ENCODE results near the gene PEX5. TPM values are rescaled to one million over a fixed set of nuclear protein-coding genes. Genes with fewer than 3 reads are reported as not detected.

Gene PEX5
- total RNA-seq, 1 experiment from 2014 or later, result 25.9 TPM

DNA sequence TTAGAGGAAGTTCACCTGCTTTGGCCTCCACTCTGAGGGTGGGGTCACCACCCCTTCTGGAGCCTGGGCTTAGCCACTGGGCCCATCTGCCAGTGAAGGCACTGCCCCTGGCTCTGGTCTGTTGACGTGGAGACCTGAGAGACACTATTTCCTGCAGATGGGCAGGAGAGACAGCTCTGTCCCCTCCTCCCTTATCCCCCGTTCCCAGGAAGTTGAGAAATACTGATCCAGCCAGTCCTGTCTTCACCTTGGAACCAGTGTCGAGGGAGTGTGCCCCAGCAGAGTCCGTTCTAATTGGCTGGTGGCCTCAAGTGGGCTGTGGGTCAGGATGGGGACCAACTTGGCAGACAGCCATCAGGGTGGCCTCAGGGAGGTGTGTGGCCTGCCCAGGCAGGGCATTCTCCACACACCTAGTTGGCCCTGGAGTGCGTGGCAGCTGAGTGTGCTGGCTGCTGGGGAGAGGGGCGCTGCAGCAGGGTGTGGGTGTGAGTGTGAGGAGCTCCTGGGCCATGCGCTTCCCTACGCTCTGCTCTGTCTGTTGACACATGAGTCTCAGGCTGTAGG lies 33.9 kb upstream of the PEX5 start:
- Histone ChIP-seq H3K27me3 (ENCODE audit: low read length) (no peaks in the 10 kb centered on the region), H2AFZ (ENCODE audit: low read length) (no peak overlapping the region), H3K36me3 (ENCODE audit: insufficient read depth, low read length) (no peaks in the 10 kb centered on the region), H4K20me1 (ENCODE audit: insufficient read depth, low read depth, low read length) (no peaks in the 10 kb centered on the region), H3K9me3 (ENCODE audit: low read length) (no peaks in the 10 kb centered on the region), H3K4me1 (ENCODE audit: low read length) (no peaks in the 10 kb centered on the region), H3K4me2 (ENCODE audit: low read depth, low read length, poor library complexity, severe bottlenecking) (no peak overlapping the region), H3K4me3 (ENCODE audit: low read length) (no peak overlapping the region), H3K27ac (ENCODE audit: low read length) (no peak overlapping the region), H3K9me2 (replicated peaks; ENCODE audit: insufficient read depth, low read length) (no peaks in the 10 kb centered on the region), H3K79me2 (ENCODE audit: low read length) (no peaks in the 10 kb centered on the region), H3K9ac (ENCODE audit: low read length) (no peak overlapping the region)
- no peak for DNase-seq

DNA sequence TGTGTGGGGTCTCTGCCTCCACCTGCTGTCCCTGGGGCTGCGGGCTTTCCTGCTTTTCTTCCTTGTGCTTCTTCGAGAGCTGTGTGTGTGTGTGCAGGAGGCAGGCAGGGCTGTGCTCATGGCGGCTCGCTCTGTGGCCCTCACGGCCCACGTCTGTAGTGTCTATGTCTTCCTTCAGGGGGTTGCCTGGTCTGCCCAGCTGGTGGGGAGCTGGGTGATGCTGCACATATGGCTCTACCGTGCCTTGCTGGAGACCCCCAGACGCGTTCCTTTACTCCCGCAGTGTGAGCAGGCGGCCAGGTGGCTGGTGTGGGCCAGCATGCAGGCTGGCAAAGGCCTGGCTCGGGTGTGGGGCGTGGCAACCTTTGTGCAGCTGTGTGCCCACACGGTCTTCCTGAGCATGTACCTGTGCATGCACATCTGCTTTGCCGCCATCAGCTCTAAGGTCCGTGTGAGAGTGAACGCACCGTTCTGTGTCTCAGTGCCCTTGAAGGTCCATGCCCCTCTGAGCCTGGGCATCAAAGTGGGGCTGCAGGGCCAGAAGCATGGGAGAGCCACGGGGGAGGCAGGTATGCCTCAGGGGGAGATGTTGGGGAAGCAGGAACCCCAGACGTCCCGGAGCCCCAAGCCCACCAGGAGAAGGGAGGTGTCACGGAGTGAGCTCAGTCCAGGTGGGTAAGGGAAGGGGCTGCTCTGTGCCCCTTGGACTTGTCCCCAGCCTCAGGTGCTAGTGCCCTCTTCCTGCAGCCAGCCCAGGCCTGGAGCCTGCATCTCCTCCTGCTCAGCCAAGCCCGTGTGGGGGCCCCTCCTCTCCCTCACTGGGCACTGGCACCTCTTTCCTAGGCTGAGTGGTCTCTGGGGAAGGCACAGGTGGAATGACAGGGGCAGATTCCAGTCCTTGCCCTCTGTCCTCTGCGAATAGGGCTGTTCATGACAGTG lies 33.0 kb upstream of the PEX5 start:
- H4K20me1 ChIP-seq (ENCODE audit: insufficient read depth, low read depth, low read length), result no peaks in the 10 kb centered on the region
- no peak overlapping the region for H2AFZ ChIP-seq (ENCODE audit: low read length)
- no peak overlapping the region for H3K4me2 ChIP-seq (ENCODE audit: low read depth, low read length, poor library complexity, severe bottlenecking)
- no peaks in the 10 kb centered on the region for H3K36me3 ChIP-seq (ENCODE audit: insufficient read depth, low read length)
- H3K9ac ChIP-seq (ENCODE audit: low read length), result no peak overlapping the region
- no peak for DNase-seq
- no peak overlapping the region for H3K4me3 ChIP-seq (ENCODE audit: low read length)
- no peaks in the 10 kb centered on the region for H3K4me1 ChIP-seq (ENCODE audit: low read length)
- H3K79me2 ChIP-seq (ENCODE audit: low read length), result no peaks in the 10 kb centered on the region
- no peaks in the 10 kb centered on the region for H3K9me2 ChIP-seq (replicated peaks; ENCODE audit: insufficient read depth, low read length)
- no peaks in the 10 kb centered on the region for H3K9me3 ChIP-seq (ENCODE audit: low read length)
- H3K27ac ChIP-seq (ENCODE audit: low read length), result no peak overlapping the region
- no peaks in the 10 kb centered on the region for H3K27me3 ChIP-seq (ENCODE audit: low read length)

DNA sequence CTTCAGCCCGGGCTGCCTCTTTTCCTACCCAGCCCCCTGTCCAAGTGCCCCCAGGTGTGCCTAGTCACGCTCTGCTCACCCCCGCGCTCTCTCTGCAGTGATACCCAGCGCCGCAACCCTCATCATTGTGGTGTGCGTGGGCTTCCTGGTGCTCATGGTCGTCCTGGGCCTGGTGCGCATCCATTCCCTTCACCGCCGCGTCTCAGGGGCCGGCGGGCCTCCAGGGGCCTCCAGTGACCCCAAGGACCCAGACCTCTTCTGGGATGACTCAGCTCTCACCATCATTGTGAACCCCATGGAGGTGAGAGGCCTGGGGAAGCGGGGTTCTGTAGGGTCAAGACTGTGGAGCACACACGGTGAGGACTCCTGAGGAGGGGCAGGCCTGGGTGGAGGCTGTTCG lies 32.1 kb upstream of the PEX5 start:
- no peak overlapping the region for H3K4me2 ChIP-seq (ENCODE audit: low read depth, low read length, poor library complexity, severe bottlenecking)
- no peaks in the 10 kb centered on the region for H4K20me1 ChIP-seq (ENCODE audit: insufficient read depth, low read depth, low read length)
- no peak overlapping the region for H2AFZ ChIP-seq (ENCODE audit: low read length)
- H3K4me3 ChIP-seq (ENCODE audit: low read length), result no peak overlapping the region
- H3K27me3 ChIP-seq (ENCODE audit: low read length), result no peaks in the 10 kb centered on the region
- no peaks in the 10 kb centered on the region for H3K9me2 ChIP-seq (replicated peaks; ENCODE audit: insufficient read depth, low read length)
- no peak overlapping the region for H3K9ac ChIP-seq (ENCODE audit: low read length)
- H3K9me3 ChIP-seq (ENCODE audit: low read length), result no peaks in the 10 kb centered on the region
- no peaks in the 10 kb centered on the region for H3K79me2 ChIP-seq (ENCODE audit: low read length)
- no peaks in the 10 kb centered on the region for H3K4me1 ChIP-seq (ENCODE audit: low read length)
- DNase-seq, result no peak
- H3K36me3 ChIP-seq (ENCODE audit: insufficient read depth, low read length), result no peaks in the 10 kb centered on the region
- no peak overlapping the region for H3K27ac ChIP-seq (ENCODE audit: low read length)

DNA sequence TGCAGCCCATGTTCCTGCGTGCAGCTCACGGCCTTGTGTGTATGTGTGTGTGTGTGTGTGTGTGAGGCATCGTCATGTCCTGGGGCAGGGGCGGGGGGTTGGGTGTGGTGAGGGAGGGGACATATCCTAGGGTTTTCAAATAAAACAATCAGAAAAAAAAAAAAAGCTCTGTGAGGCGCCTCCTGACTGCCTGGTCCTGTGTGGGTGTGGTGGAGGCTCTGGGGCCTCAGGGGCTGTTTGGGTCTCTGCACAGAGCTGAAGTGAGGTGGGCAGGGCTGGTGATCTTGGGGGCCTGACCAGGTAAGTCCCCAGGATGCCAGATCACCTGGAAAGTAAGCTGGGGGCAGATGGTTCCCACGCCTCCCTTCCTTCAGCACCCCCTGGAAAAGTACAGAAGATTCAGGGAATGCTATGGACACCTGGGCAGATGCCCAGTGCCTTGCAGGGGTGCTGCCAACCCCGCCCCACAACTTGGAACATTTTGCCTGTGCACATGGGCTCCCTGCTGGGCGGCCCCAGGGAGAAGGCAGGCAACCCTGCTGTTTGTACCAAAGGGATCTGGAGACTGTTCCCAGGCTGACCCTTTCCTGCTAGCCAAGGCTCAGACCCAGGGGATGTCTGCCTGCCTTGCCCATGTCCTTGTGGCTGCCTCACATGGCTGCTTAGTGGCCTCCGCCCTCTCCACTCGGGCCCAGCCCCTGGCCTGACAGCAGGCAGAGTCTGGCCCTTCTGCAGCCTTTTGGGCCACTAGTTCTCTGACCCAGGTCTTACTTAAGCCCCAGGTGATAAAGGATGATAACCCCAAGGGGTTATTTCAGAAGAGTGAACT lies 30.5 kb upstream of the PEX5 start:
- Histone ChIP-seq H3K9me3 (ENCODE audit: low read length) (no peaks in the 10 kb centered on the region), H3K9ac (ENCODE audit: low read length) (no peak overlapping the region), H2AFZ (ENCODE audit: low read length) (no peak overlapping the region), H3K4me1 (ENCODE audit: low read length) (no peaks in the 10 kb centered on the region), H3K79me2 (ENCODE audit: low read length) (no peaks in the 10 kb centered on the region), H3K36me3 (ENCODE audit: insufficient read depth, low read length) (no peaks in the 10 kb centered on the region), H4K20me1 (ENCODE audit: insufficient read depth, low read depth, low read length) (no peaks in the 10 kb centered on the region), H3K4me3 (ENCODE audit: low read length) (no peak overlapping the region), H3K27me3 (ENCODE audit: low read length) (no peaks in the 10 kb centered on the region), H3K9me2 (replicated peaks; ENCODE audit: insufficient read depth, low read length) (no peaks in the 10 kb centered on the region), H3K27ac (ENCODE audit: low read length) (no peak overlapping the region), H3K4me2 (ENCODE audit: low read depth, low read length, poor library complexity, severe bottlenecking) (no peak overlapping the region)
- no peak for DNase-seq

- Histone ChIP-seq H3K9me3 (ENCODE audit: low read length) (no peaks in the 10 kb centered on the region), H3K36me3 (ENCODE audit: insufficient read depth, low read length) (no peaks in the 10 kb centered on the region), H3K27ac (ENCODE audit: low read length) (no peak overlapping the region), H4K20me1 (ENCODE audit: insufficient read depth, low read depth, low read length) (no peaks in the 10 kb centered on the region), H3K4me1 (ENCODE audit: low read length) (no peaks in the 10 kb centered on the region), H3K9me2 (replicated peaks; ENCODE audit: insufficient read depth, low read length) (no peaks in the 10 kb centered on the region), H3K9ac (ENCODE audit: low read length) (no peak overlapping the region), H3K4me3 (ENCODE audit: low read length) (no peak overlapping the region), H2AFZ (ENCODE audit: low read length) (no peak overlapping the region), H3K79me2 (ENCODE audit: low read length) (no peaks in the 10 kb centered on the region), H3K4me2 (ENCODE audit: low read depth, low read length, poor library complexity, severe bottlenecking) (no peak overlapping the region), H3K27me3 (ENCODE audit: low read length) (no peaks in the 10 kb centered on the region)
- DNase-seq, result no peak
Observed at GRCh38 chr12:7160183-7160582, 29.3 kb upstream of the PEX5 start.

DNA sequence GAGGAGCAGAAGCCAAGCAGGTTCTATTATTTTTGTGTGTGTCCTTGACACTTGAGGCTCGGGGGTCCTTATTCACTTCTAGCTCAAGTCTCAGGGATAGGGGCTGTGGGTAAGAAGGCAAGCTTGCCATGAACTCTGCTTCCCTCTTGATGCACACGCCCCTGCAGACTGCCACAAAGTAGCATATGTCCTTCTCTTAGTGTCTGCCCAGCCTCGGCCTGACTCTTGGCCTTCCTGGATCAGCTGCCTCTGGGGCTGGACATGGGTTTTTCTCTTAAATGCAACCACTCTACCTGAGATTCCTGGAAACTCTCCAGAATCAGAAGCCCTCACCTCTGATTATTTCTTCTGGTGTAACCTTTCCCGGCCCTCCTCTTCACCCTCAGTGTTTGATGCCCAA lies 28.2 kb upstream of the PEX5 start:
- H3K9me3 ChIP-seq (ENCODE audit: low read length), result no peaks in the 10 kb centered on the region
- no peaks in the 10 kb centered on the region for H3K79me2 ChIP-seq (ENCODE audit: low read length)
- H3K36me3 ChIP-seq (ENCODE audit: insufficient read depth, low read length), result no peaks in the 10 kb centered on the region
- H3K4me2 ChIP-seq (ENCODE audit: low read depth, low read length, poor library complexity, severe bottlenecking), result no peak overlapping the region
- no peak for DNase-seq
- H3K9me2 ChIP-seq (replicated peaks; ENCODE audit: insufficient read depth, low read length), result no peaks in the 10 kb centered on the region
- H3K27me3 ChIP-seq (ENCODE audit: low read length), result 0 out of 2 replicates have a peak, but pooled peaks cover 8% of the 10 kb centered on the region
- no peaks in the 10 kb centered on the region for H4K20me1 ChIP-seq (ENCODE audit: insufficient read depth, low read depth, low read length)
- no peaks in the 10 kb centered on the region for H3K4me1 ChIP-seq (ENCODE audit: low read length)
- H3K4me3 ChIP-seq (ENCODE audit: low read length), result no peak overlapping the region
- H3K27ac ChIP-seq (ENCODE audit: low read length), result no peak overlapping the region
- H3K9ac ChIP-seq (ENCODE audit: low read length), result no peak overlapping the region
- H2AFZ ChIP-seq (ENCODE audit: low read length), result no peak overlapping the region

GRCh38 chr12:7161811-7162210 lies 27.7 kb upstream of the PEX5 start:
- Histone ChIP-seq H4K20me1 (ENCODE audit: insufficient read depth, low read depth, low read length) (no peaks in the 10 kb centered on the region), H3K4me3 (ENCODE audit: low read length) (no peak overlapping the region), H3K9me3 (ENCODE audit: low read length) (no peaks in the 10 kb centered on the region), H3K36me3 (ENCODE audit: insufficient read depth, low read length) (no peaks in the 10 kb centered on the region), H3K79me2 (ENCODE audit: low read length) (no peaks in the 10 kb centered on the region), H2AFZ (ENCODE audit: low read length) (no peak overlapping the region), H3K9ac (ENCODE audit: low read length) (no peak overlapping the region), H3K4me2 (ENCODE audit: low read depth, low read length, poor library complexity, severe bottlenecking) (no peak overlapping the region), H3K4me1 (ENCODE audit: low read length) (no peaks in the 10 kb centered on the region), H3K27me3 (ENCODE audit: low read length) (0 out of 2 replicates have a peak, but pooled peaks cover 10% of the 10 kb centered on the region), H3K27ac (ENCODE audit: low read length) (no peak overlapping the region), H3K9me2 (replicated peaks; ENCODE audit: insufficient read depth, low read length) (no peaks in the 10 kb centered on the region)
- no peak for DNase-seq

- H3K27ac ChIP-seq (ENCODE audit: low read length), result no peak overlapping the region
- H2AFZ ChIP-seq (ENCODE audit: low read length), result no peak overlapping the region
- no peak overlapping the region for H3K4me2 ChIP-seq (ENCODE audit: low read depth, low read length, poor library complexity, severe bottlenecking)
- 0 out of 2 replicates have a peak, but pooled peaks cover 10% of the 10 kb centered on the region for H3K27me3 ChIP-seq (ENCODE audit: low read length)
- no peaks in the 10 kb centered on the region for H3K79me2 ChIP-seq (ENCODE audit: low read length)
- H3K9me2 ChIP-seq (replicated peaks; ENCODE audit: insufficient read depth, low read length), result no peaks in the 10 kb centered on the region
- H3K9ac ChIP-seq (ENCODE audit: low read length), result no peak overlapping the region
- no peaks in the 10 kb centered on the region for H3K4me1 ChIP-seq (ENCODE audit: low read length)
- DNase-seq, result no peak
- no peaks in the 10 kb centered on the region for H3K36me3 ChIP-seq (ENCODE audit: insufficient read depth, low read length)
- no peaks in the 10 kb centered on the region for H3K9me3 ChIP-seq (ENCODE audit: low read length)
- H3K4me3 ChIP-seq (ENCODE audit: low read length), result no peak overlapping the region
- H4K20me1 ChIP-seq (ENCODE audit: insufficient read depth, low read depth, low read length), result no peaks in the 10 kb centered on the region
Observed at GRCh38 chr12:7162691-7163114, 26.8 kb upstream of the PEX5 start.
